GM04503 (cell line): Measurements from ENCODE around the gene LDB2.
A peak's percentile ranks its signal among the peaks of the same experiment; 100 is the strongest.

Experiments
- DNase-seq: peaks from one replicate; pipeline ENCODE4 v3.0.0-alpha.2; 2012; ENCODE audit warnings: low read depth

The LDB2 gene

DNA sequence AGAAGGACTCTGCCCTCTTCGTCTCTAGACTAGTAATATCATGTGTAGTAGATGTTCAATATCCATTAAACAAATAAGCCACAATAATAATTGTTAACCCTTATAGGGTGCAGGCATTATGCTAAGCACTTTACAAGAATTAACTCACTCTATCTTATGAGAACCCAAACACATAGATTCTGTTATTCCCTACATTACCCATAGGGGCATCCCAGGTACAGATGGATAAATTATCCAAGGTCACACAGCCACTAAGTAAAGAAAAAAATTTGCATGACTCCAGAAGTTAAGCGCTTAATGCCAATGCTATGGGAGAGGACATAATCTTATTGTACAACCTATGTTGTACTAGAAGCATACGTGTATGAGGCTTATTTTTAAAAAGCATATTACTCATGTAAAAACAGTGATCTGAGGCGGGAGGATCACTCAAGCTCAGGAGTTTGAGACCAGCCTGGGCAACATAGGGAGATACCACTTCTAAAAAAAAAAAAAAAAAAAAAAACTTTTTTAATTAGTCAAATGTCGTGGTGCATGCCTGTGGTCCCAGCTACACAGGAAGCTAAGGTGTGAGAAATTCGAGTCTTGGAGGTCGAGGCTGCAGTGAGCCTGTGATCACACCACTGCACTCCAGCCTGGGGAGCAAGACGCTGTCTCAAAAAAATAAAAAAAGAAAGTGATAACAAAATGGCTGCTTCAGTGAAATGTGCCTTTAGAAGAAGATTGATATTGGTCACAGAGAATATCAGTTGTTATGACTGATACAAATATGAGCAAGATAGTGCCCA, 13.6 kb downstream of the LDB2 start:
- no peak for DNase-seq

DNA sequence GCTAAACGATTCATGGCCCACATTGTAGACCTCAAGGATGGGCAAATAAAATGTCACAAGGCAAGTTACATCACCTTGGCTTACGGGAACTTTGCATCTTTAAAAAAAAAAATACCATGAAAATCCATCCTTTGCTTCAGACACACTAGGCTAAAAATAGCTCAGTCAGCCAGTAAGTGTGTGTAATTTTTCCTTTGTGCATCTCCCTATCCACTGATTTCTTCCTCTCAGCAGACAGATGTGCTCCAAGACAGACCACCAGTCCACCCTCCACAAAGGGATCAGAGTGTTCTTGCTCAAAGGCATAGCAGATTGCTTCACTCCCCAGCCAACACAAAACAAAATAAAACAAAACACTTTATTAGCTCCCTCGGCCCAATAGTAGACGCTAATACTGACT, 14.6 kb downstream of the LDB2 start:
- DNase-seq, result no peak

DNA sequence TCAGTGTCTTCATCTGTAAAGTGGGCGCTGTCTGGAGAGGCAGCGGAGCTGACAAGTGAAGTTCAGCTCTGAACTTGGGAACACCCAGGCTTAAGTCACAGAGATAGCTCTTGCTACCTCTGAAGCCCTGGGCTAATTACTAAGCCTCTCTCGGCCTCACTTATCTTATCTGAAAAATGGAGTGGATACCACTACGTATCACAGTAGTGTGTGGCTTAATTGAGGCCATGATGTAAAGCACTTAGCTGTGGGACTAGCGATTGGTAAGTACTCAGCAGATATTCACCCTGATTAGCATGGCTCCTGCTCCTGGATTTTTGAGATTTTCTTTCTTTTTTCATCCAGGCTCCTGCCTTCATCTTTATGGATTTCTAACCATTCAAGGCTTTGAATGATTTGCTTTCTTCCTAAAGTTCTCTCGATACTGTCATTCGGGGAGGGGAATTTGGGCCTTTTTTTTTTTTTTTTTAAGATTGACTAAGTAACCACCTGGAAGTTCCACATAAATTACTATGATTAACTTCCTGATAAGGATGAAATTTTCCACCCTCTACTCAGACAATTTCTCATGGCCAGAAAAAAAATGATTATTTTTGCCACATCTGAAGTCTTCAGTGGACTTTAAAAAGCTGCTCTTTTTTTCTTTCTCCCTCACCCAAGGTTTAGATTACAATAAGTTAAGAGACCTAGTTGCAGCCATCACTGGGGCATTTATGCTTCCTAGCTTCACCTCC, 17.1 kb downstream of the LDB2 start:
- no peak for DNase-seq

GRCh38 chr4:16875487-16875886, 23.0 kb downstream of the LDB2 start:
- DNase-seq, result peak; percentile 53

- no peak for DNase-seq
Observed at GRCh38 chr4:16869594-16870245, 28.7 kb downstream of the LDB2 start.

DNA sequence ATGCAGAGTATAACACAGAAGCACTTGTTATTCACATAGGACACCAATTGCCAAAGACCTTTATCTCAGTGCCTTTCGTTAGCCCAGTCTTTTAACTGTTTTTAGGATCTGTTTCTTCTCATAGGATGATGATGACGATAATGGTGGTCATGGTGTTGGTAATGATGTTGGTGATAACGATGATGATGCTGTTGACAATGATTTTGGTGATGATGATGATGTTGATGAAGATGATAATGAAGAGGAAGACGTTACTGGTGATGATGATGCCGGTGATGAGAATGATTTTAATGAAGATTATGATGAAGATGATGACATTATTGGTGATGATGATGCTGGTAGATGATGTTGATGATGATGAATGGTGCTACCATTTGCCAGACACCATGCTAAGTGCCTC, 29.8 kb downstream of the LDB2 start:
- no peak for DNase-seq

DNA sequence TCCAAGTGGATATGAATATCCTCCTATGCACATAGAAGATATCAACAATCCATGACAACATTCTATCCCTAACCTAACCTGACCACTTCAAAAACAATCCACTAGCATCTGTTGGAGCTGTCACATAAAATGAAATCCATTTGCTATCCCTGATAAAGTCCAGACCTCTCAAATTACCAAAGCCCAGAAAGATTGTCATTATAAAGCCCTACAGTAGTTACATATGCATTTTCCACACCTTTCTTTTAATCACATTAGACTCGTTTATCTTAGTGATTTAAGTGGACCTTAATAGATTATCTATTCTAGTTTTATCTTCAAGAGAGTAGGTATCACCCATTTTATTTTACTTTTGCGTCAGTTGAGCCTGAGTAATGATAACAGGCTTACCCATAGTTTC, 30.6 kb downstream of the LDB2 start:
- no peak for DNase-seq

GRCh38 chr4:16866974-16867373, 31.5 kb downstream of the LDB2 start:
- no peak for DNase-seq

DNA sequence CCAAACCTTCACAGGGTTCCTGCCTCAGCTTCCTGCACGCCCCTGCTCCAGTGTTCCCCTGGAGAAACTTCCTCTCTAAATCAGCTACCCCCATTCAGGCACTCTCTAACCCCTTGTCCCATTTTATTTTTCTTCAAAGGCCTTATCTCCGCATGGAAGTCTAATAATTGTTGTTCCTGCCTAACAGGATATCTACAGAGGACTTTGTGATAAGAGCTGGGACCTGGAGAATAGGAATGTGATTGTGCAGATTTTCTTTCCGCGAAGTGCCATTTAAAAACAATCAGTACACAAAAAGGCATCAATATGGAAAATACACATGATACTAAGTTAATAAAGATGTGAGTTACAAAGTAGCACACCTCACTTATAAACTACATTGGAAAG, 32.6 kb downstream of the LDB2 start:
- DNase-seq, result no peak

DNA sequence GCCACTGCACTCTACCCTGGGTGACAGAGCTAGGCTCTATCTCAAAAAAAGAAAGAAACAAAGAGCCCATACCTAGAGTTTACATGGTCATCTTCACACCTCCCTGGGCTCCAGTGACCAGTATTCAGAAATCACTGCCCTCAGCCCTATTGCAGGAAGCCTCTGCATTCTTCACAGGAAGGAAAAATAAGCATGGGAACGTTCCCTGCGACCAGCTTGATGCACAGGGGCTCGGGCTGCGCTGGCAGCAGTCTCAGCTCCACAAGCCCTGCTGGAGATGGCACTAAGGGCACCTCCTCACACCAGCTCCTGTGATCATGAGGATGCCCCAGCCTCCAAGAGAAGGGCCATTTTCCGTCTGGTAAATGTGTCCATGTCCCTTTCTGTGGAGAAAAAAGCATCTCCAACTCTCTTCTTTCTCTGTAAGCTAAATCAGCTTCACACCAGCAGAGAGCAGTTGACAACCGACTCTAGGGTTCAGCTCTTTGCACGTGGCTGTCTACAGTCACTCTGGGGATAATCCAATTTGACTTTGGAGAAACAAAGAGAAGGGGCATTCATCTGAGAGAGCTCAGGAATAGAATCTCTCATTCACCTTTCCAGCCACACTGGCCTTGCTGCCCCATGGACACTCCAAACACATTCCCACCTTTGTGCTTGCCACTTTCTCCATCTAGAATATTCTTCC, 33.1 kb downstream of the LDB2 start:
- DNase-seq, result no peak

DNA sequence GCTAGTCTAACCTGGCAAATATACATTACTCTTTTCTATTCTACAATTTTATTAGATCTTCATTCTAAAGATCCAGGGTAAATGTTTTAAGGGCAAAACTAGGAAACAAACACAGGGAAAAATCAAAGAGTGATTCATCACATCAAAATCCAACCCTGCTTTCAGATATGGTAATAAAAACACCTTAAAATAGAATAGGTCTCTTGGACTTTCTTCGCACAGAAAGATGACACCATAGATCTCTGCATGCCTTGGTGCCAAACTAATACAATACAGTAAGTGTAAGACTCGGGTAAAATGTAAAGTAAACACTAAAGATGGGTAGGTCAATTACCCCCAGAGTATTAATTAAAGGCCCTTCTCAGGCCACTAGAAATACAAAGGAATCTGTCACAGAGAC, 34.2 kb downstream of the LDB2 start:
- DNase-seq, result no peak

DNA sequence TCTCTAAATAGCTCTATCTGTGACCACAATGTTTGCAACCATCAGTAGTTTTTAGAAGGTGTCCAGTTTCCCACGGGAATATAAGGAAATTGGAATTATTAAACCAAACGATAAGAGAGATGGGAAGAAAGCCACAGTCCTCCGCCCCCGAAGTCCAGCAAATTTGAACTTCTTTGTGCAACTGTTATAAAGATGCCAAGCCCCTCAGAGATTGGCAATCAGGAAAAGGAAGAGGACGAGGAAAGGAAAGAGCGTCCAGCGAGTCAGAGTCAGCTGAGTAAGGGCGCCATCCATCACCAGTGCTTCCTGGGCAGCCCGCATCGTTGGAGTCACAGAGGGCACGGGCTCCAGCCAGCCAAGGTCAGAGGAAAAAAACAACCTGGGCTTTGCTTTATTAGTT, 35.7 kb downstream of the LDB2 start:
- DNase-seq, result no peak

GRCh38 chr4:16860516-16860915, 37.9 kb downstream of the LDB2 start:
- peak; percentile 74 for DNase-seq

GRCh38 chr4:16859031-16859430, 39.4 kb downstream of the LDB2 start:
- DNase-seq, result no peak

GRCh38 chr4:16858275-16858752, 40.1 kb downstream of the LDB2 start:
- DNase-seq, result no peak

DNA sequence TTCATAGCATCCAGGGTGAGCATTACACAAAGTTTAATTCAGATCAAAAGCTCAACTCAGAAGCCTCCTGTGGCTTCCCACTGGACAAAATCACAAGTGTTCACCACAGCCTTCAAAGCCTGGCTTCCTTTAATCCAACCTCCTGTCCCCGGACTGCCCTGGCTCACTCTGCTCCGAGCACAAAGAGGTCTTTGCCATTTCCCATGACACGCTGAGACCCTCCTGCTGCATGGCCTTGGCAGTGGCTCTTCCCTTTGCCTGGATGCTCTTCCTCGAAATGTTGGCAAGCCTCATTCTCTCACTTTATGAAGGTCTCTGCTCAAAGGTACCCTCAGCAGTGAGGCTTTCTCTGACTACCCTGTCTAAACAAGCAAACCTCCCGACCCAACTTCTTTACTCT, 41.0 kb downstream of the LDB2 start:
- DNase-seq, result no peak

DNA sequence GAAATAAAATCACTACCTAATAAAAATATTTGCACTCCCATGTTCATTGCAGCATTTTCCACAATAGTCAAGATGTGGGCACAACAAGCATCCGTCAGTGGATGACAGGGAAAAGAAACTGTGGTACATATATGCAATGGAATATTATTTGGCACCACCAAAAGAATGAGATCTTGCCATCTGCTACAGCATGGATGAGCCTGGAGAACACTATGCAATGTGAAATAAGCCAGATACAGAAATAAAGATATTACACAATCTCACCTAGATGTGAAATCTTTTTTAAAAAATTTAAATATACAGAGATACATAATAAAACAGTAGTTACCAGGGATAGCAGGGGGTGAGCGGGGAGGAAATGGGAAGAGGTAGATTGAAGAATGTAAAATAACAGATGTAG, 44.8 kb downstream of the LDB2 start:
- no peak for DNase-seq

GRCh38 chr4:16852644-16853043, 45.8 kb downstream of the LDB2 start:
- no peak for DNase-seq

DNA sequence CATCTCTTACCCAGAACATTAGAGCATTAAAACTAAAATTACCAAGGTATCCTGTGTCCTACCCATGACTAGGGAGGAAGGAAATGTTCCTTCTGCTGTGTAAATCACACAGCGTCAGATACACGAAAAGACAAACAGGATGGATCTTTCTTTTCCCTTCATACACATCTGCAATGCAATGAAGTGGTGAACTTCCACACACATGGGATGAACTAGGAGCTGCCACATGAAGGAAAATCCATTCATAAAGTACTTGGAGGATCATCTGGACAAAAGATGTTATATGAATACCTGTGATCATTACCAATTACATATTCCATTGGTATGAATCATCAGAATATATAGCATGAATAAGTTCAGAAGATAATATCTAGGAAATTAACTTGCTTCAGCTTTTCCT, 46.2 kb downstream of the LDB2 start:
- DNase-seq, result no peak

DNA sequence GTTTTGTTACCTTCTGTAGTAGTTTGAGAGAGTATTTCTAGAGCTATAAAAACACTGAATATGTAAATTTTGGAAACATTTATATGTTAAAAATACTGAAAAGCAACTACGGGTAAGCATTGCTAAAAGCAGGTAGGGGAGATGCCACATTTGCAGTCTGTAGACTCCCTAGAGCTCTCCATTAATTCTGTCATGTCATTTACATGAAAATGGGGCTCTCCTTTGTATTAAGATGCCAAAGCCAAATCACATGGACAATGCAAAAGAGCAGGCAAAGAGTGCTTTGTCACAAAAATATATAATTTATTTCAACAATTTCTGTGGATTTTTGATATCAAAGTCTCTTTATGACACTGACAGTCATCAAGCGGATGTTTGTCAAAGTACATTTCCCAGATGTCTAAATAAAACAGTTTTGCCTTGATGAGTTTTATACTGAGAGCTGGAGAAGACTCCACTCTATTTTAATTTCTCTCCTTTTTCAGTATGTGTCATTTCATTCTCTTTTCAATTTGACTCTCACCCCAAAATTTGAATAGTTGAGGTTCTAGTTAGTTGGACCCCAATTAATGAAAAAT, 51.8 kb downstream of the LDB2 start:
- DNase-seq, result no peak

- DNase-seq, result no peak
Observed at GRCh38 chr4:16844816-16845586, 53.4 kb downstream of the LDB2 start.
